Peyer's patch (tissue), 4 donors: ENCODE measurements around the gene SBF2.

Experiments
- POLR2A ChIP-seq, 2 donors: fragments of 450-650 bp; IDR thresholded peaks; one replicate each; pipeline ENCODE4 v1.5.1; 2017; ENCODE audit warnings: antibody characterized with exemption in 2 of 2, mild to moderate bottlenecking in 2 of 2, moderate library complexity in 2 of 2
- TF ChIP-seq, protein P1 (sequence below), 6 experiments: fragments of 450-650 bp in 4 of 6; fragments of 200-600 bp in 2 of 6; sonication (generic) in 1 of 6; IDR thresholded peaks; one replicate each; pipeline ENCODE4 v1.5.1; 2017 to 2019; ENCODE audit warnings: antibody characterized with exemption in 6 of 6, mild to moderate bottlenecking in 3 of 6, moderate library complexity in 1 of 6

DNA sequence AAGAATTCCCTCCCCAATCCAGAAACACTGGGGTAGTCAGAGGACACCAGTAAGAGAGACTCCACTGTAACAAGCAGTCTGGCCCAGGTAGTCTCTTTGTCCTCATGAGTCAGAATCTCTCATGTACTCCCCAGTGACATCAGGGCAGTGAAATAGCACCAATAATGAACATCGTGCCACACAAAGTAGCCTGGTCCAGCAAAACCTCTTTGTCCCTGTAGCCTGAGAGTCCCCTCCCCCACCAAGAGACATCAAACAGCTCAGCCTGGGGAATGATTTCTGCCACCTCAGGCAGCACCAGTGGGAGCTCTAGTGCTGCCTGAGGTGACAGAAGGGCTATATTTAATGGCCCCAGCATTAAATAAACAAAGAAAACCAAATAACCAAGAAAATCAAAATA is 88.1 kb downstream of the SBF2 start:
- TF ChIP-seq, protein P1, sequence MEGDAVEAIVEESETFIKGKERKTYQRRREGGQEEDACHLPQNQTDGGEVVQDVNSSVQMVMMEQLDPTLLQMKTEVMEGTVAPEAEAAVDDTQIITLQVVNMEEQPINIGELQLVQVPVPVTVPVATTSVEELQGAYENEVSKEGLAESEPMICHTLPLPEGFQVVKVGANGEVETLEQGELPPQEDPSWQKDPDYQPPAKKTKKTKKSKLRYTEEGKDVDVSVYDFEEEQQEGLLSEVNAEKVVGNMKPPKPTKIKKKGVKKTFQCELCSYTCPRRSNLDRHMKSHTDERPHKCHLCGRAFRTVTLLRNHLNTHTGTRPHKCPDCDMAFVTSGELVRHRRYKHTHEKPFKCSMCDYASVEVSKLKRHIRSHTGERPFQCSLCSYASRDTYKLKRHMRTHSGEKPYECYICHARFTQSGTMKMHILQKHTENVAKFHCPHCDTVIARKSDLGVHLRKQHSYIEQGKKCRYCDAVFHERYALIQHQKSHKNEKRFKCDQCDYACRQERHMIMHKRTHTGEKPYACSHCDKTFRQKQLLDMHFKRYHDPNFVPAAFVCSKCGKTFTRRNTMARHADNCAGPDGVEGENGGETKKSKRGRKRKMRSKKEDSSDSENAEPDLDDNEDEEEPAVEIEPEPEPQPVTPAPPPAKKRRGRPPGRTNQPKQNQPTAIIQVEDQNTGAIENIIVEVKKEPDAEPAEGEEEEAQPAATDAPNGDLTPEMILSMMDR (IDR thresholded peaks at IDR 0.05): no peak
- no peak for TF ChIP-seq POLR2A (IDR thresholded peaks at IDR 0.05)
